CD4-positive, alpha-beta T cell treated with Interleukin-12 subunit alpha and Interleukin-12 subunit beta, for 1 hour (primary cell): Measurements from ENCODE around the gene HIBADH.
"Not testable (repeated sequence)": the region's sequence is repeated elsewhere in the genome, so short reads cannot be mapped to it uniquely, and the experiment has no call there.

Experiments
- DNase-seq: peaks from one replicate; pipeline ENCODE4 v3.0.0-alpha.2; 2020

HIBADH gene

DNA sequence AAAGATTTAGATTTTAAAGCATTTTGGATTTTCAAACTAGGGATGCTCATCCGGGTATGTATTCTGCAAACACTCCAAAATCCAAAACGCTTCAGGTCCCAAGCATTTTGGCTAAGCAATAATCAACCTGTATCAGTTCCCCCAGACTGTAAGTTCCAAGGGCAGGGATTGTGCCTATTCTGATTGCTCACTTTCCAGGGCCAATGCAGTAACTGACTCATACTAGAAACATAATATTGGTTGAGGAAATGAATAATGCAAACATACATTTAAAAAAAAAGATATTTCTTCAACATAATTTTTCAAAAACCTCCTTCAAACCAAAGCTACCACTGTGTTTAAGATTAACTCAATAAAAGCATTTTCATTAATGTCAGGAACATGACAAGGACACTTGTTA lies 69.5 kb downstream of the HIBADH start:
- no peak for DNase-seq

DNA sequence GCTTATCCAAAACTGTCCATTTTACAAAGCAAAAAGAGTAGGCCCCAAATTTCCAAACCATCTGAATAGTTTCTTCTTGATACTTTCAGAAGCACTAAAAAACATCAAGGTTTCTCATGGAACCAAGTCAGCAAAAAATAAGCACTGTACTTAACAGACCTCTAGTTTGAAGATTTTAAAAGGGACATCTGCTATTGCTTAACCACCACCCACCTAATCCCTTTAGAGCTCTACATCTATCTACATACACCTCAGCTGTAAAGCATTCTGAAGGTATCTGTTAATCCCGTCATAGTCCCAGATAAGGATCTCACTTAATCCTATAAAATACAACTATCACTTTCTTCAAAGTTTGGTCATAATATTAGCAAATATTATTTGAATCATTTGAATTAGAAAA lies 72.3 kb downstream of the HIBADH start:
- DNase-seq = no peak

DNA sequence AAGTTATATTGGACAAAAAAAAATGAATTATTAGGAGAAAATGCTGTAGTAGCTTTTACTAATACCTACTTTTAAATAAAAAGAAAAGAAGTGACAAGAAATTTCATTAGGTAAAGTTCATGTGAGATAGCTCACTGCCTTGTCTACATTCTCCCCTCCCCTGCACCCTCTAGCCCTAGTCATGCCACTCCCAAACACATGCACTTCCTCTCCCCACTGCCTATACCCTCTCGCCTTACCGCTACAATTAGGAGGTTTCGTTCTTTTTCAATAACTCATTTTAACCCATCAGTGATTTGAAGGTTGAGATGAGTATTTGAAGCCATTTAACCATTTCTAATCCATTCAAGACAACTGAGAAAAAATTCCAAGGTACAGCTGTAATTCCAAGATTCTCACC lies 75.3 kb downstream of the HIBADH start:
- no peak for DNase-seq

GRCh38 chr7:27586825-27587224 lies 75.9 kb downstream of the HIBADH start:
- DNase-seq = no peak

DNA sequence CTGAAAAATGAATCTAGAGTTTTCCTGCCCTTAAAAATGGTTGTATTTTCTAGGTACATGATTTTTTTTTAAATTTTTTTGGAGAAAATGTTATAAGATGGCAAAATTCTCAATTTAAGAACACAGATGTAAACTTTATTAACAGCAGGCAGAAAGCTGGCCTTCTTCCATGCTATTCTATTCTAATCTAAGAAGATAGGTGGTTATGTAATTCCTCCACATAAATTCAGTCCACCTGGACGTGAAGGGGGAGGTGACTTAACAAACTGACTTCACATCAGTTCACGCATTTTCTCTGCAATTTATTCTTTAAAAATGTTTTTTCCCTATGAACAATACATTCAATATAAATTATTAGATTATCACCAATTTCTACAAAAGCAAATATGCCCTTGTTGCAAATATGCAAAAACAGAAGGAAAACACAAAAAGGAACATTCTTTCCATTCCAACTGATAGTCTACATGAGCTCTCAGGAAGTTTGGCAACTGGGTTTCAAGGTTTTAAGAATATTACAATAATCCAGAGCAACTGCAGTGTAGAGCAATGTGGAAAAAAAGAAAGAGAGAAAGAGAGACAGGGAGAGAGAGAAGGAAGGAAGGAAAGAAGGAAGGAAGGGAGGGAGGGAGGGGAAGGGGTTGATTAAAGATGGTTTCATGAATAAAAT lies 76.8 kb downstream of the HIBADH start:
- DNase-seq = no peak

- no peak for DNase-seq
Measured at GRCh38 chr7:27581906-27582305, 80.8 kb downstream of the HIBADH start.

- DNase-seq = no peak
Measured at GRCh38 chr7:27581119-27581518, 81.6 kb downstream of the HIBADH start.

GRCh38 chr7:27579565-27579964 lies 83.1 kb downstream of the HIBADH start:
- DNase-seq = no peak

- DNase-seq = not testable (repeated sequence)
Measured at GRCh38 chr7:27578169-27578568, 84.5 kb downstream of the HIBADH start.

GRCh38 chr7:27576360-27576944 lies 86.2 kb downstream of the HIBADH start:
- peak; percentile 37 for DNase-seq

DNA sequence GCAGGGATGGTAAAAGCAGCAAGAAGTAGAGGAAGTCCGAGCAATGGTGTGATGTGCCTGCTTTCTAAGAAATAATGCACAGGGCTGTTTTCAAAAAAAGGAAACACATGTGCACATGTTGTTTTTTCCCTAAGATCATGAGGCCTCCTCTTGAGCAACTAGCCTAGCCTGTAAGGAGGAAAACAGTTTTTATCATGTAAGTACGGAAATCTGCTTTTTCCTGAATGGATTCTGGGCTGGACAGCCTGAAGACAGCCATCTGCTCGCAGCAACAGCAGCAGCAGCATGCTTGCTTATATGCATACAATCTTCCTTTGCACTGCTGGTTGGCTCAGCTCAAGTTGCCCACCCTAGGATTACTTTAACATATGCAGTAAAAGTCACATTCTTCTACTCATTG lies 87.1 kb downstream of the HIBADH start:
- DNase-seq = no peak

GRCh38 chr7:27569106-27569505 lies 93.6 kb downstream of the HIBADH start:
- no peak for DNase-seq

DNA sequence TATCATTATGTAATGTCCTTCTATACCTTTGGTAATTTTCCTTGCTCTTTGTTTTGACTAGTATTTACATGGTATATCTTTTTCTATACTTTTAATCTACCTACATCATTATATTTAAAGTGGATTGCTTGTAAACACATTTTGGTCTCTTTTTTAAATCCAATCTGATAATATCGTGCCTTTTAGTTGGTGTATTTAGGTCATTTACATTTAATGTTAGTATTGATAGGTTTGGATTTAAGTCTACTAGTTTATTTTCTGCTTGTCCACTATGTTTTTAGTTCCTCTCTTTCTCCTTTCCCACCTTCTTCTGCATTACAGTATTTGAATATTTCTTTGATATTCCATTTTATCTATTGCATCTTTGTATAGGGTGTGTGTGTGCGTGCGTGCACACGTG lies 95.4 kb downstream of the HIBADH start:
- DNase-seq = no peak

DNA sequence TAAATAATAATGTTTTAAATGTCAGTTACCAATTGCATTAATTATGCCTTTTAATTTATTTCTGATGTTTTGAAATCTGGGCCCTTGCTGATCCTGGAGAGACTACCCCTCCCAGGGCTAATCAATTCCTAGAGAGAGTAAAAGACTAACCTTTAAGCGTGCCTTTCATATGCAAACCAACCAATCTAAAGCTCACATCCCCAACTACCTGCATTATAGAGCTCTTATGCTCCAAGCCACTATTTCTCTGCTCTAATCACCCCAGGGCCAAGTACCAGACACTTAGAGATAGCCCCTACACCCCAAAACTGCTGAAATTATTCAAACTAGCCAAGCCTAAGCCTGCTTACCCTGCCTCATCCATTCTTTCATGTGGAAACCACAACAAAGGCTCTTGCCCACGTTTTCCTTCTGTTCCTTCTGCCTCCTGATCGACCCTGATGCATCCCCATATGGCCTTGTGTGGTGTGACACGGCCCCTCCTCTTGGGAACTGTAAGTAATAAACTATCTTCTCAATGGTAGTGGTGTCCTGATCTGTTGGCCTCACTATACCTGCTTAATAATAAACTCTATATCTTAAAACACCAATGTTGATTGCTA lies 97.7 kb downstream of the HIBADH start:
- DNase-seq = no peak

- no peak for DNase-seq
Measured at GRCh38 chr7:27560706-27561235, 101.9 kb downstream of the HIBADH start.

GRCh38 chr7:27555670-27556069 lies 107.0 kb downstream of the HIBADH start:
- no peak for DNase-seq

GRCh38 chr7:27554826-27555225 lies 107.9 kb downstream of the HIBADH start:
- no peak for DNase-seq

DNA sequence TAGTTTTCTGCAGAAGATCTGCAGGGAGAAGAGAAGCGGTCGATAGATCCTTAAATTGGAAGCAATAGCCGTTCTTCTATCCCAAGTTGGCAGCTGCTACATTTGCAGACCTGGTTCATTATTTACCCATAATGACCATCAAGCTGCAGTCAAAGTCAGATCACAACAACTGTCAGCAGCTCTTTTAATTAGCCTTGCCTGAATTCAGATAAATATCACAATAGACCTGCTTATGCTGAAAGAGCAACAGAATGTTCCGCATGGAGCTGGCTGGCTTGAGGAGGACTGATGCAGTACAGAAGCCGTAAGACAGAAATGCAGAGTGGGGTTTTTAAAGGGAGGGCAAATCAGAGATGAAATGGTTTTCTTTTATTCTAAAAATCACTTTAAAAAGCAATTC lies 109.4 kb downstream of the HIBADH start:
- no peak for DNase-seq

DNA sequence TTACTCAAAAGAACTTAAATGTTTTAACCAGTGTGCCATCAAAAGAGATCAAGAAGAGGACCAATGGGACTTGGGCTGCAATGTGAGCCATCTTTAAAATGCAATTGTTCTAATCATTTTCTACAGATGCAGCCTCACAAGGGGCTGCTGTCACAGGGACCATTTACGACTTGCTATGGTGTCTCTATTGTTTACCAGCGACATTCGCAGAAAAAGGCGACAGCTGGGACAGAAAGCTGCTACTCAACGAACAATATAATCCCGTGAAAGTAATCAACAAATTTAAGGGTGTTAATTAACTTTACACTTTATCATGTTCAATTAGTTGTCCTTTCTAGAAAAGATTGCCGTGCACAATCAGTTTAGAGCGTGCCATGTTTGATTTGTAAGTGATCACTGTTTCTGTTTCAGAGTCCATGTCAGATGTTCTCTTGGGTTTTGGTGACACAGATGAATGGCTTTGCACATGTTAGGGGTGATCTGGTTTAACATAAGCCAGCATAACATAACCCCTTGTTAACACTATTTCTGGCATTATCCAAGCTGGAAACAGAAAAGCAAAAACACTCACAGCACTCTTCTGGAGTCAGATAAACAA lies 110.8 kb downstream of the HIBADH start:
- no peak for DNase-seq

- DNase-seq = no peak
Measured at GRCh38 chr7:27549606-27550005, 113.1 kb downstream of the HIBADH start.

GRCh38 chr7:27548304-27548703 lies 114.4 kb downstream of the HIBADH start:
- DNase-seq = no peak

DNA sequence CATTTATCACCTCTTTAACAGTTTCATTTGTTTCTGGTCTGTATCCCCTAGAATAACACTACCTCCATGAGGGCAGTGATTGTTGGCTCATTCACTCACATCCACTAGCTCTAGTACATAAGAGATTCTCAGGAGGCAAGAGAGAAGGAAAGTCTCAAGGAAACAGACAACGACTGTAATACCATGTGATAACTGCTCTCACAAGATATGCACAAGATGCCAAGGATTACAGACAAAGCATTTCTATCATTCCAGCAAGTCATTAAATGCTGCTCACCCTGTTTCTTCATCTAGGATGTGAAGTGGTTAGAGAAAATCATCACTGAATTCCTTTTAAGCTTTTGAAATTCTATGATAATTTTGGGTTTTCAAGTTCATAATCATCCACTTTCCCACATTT lies 115.3 kb downstream of the HIBADH start:
- no peak for DNase-seq

DNA sequence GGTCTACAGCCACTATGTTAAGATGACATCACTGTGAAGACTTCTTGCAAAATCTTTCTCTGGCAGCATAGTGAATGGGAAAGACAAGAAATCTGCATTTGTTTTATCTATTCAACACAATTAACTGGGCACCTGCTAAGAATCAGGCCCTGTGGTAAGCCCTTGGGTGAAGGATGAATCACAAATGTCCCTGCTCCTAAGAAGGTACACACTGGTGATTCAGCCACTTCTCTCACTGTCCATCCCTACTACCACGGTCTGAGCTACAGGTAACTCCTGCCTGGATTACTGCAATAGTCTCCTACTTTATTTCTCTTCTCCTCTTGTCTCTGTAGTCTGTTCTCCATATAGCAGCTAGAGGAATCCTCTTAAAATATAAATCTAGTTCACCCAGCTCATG lies 116.1 kb downstream of the HIBADH start:
- no peak for DNase-seq

- no peak for DNase-seq
Measured at GRCh38 chr7:27535795-27536194, 126.9 kb downstream of the HIBADH start.
